ENCODE measurements around the gene DIS3L.
A peak's percentile ranks its signal among the peaks of the same experiment; 100 is the strongest.
"Not testable (repeated sequence)": the region's sequence is repeated elsewhere in the genome, so short reads cannot be mapped to it uniquely, and the experiment has no call there.

DIS3L gene

GRCh38 chr15:66356077-66356358 is 62.6 kb downstream of the DIS3L start:
- peak overlapping the region; percentile 87 for H3K4me3 ChIP-seq (replicated peaks; ENCODE audit: low read depth, low read length)
- no peak for DNase-seq (ENCODE audit: low read depth)
- TF ChIP-seq CTCF (IDR thresholded peaks at IDR 0.05; ENCODE audit: low read length, missing control alignments): no peak

GRCh38 chr15:66356359-66357236 is 63.2 kb downstream of the DIS3L start, which contains the start of gene TIPIN:
Gene TIPIN (minus strand): TSS chr15:66356685. CDS start chr15:66352947, 3,738 bp downstream.
- no peak for TF ChIP-seq CTCF (IDR thresholded peaks at IDR 0.05; ENCODE audit: low read length, missing control alignments)
- peak within 1 kb of the TSS; percentile 87 for H3K4me3 ChIP-seq (replicated peaks; ENCODE audit: low read depth, low read length)

GRCh38 chr15:66359740-66360139 is 66.4 kb downstream of the DIS3L start:
- H3K4me3 ChIP-seq (replicated peaks; ENCODE audit: low read depth, low read length): no peak overlapping the region
- no peak for TF ChIP-seq CTCF (IDR thresholded peaks at IDR 0.05; ENCODE audit: low read length, missing control alignments)
- DNase-seq (ENCODE audit: low read depth): no peak

More at GRCh38 chr15:66356359-66357236, 63.2 kb downstream of the DIS3L start, which contains the start of gene TIPIN:
- peak; percentile 97 for DNase-seq (ENCODE audit: low read depth)

GRCh38 chr15:66361745-66362460 is 68.5 kb downstream of the DIS3L start:
- DNase-seq (ENCODE audit: low read depth): not testable (repeated sequence)

GRCh38 chr15:66362776-66363175 is 69.4 kb downstream of the DIS3L start:
- DNase-seq (ENCODE audit: low read depth): no peak
- no peak overlapping the region for H3K4me3 ChIP-seq (replicated peaks; ENCODE audit: low read depth, low read length)
- no peak for TF ChIP-seq CTCF (IDR thresholded peaks at IDR 0.05; ENCODE audit: low read length, missing control alignments)

More at GRCh38 chr15:66361745-66362460, 68.5 kb downstream of the DIS3L start:
- H3K4me3 ChIP-seq (replicated peaks; ENCODE audit: low read depth, low read length): not testable (repeated sequence)

- no peak for DNase-seq (ENCODE audit: low read depth)
- H3K4me3 ChIP-seq (replicated peaks; ENCODE audit: low read depth, low read length): no peak overlapping the region
- TF ChIP-seq CTCF (IDR thresholded peaks at IDR 0.05; ENCODE audit: low read length, missing control alignments): no peak
Observed at GRCh38 chr15:66364944-66365528, 71.7 kb downstream of the DIS3L start.
